HepG2 (cell line): ENCODE results near the gene TTLL11. TPM values are rescaled to one million over a fixed set of nuclear protein-coding genes. Genes with fewer than 3 reads are reported as not detected.

Source experiments
- ATAC-seq: fragments of 200-7000 bp; cut with Tn5 transposase; 3 replicates; pipeline ENCODE4 v1.9.1; 2020; ENCODE audit warnings: mild to moderate bottlenecking, moderate library complexity
- BruUV-seq: library from RNA; stranded (reverse); fragments of 400-500 nt; replicated peaks from 2 replicates; lab custom pipeline; 2021; lab: Mats Ljungman, UMichigan
- CTCF ChIA-PET: fragments of 300-600 bp; formaldehyde crosslinking; extraction: SDS; loops from one replicate; lab custom pipeline; 2021; ENCODE audit warnings: low total read pairs, inconsistent platforms, low intra/inter-chr PET ratio; lab: Yijun Ruan, JAX
- POLR2A ChIA-PET: fragments of 350-600 bp; sonication (Branson Sonifier 250); formaldehyde crosslinking; loops from one replicate; lab custom pipeline; 2020; ENCODE audit warnings: antibody characterized with exemption, inconsistent platforms; lab: Yijun Ruan, JAX
- DNase-seq: peaks from one replicate; pipeline ENCODE4 v3.0.0-alpha.2; 2015; ENCODE audit warnings: low spot score
- FAIRE-seq: peaks from 3 replicates; lab custom pipeline; 2011; peaks lifted over from hg19 to GRCh38; lab: Jason Lieb, UNC
- H2AFZ ChIP-seq: one replicate; pipeline ENCODE4 v1.6.1; 2011; ENCODE audit warnings: low read length, inconsistent platforms
- H3K27ac ChIP-seq: fragments of 300-600 bp; 3 replicates; pipeline ENCODE4 v1.8.0; 2011; ENCODE audit warnings: mixed run types, mild to moderate bottlenecking, mixed read lengths, low read length, inconsistent platforms; ENCODE audit not compliant: insufficient read depth; ENCODE audit errors: extremely low read length
- H3K27me3 ChIP-seq, 2 experiments: fragments of 200-600 bp in 1 of 2; 2 replicates in 1 of 2; 3 replicates in 1 of 2; pipeline versions ENCODE4 v1.6.0 to v1.8.0; 2011; ENCODE audit warnings: low read length in 2 of 2, mild to moderate bottlenecking in 2 of 2, moderate library complexity in 2 of 2, inconsistent platforms in 1 of 2; ENCODE audit not compliant: insufficient read depth in 2 of 2, control insufficient read depth in 1 of 2
- H3K36me3 ChIP-seq, 2 experiments: fragments of 200-600 bp in 1 of 2; replicated peaks in 1 of 2; 2 replicates in 1 of 2; 3 replicates in 1 of 2; pipeline versions ENCODE4 v1.5.1 to v1.8.0; 2011; ENCODE audit warnings: low read length in 2 of 2, inconsistent platforms in 1 of 2; ENCODE audit not compliant: insufficient read depth in 2 of 2, control insufficient read depth in 1 of 2
- H3K4me1 ChIP-seq: 2 replicates; pipeline ENCODE4 v1.5.1; 2012; ENCODE audit warnings: low read length, inconsistent platforms; ENCODE audit not compliant: insufficient read depth
- H3K4me2 ChIP-seq: 2 replicates; pipeline ENCODE4 v1.6.0; 2011; ENCODE audit warnings: low read depth, low read length, inconsistent platforms
- H3K4me3 ChIP-seq, 3 experiments: fragments of 200-600 bp in 1 of 3; sonication (generic), shearing (Covaris generic) in 1 of 3; replicated peaks in 1 of 3; 2 replicates each; pipeline ENCODE4 v1.5.1; 2011 to 2016; ENCODE audit warnings: low read length in 3 of 3, inconsistent platforms in 2 of 3, low read depth in 2 of 3, mild to moderate bottlenecking in 2 of 3, control low read depth in 1 of 3, mixed read lengths in 1 of 3; ENCODE audit not compliant: insufficient read depth in 1 of 3
- H3K79me2 ChIP-seq: one replicate; pipeline ENCODE4 v1.6.1; 2011; ENCODE audit warnings: low read length, inconsistent platforms; ENCODE audit not compliant: insufficient read depth
- H3K9ac ChIP-seq: 2 replicates; pipeline ENCODE4 v1.6.0; 2011; ENCODE audit warnings: mild to moderate bottlenecking, low read depth, low read length, inconsistent platforms; ENCODE audit not compliant: insufficient read depth
- H3K9me3 ChIP-seq: 2 replicates; pipeline ENCODE4 v1.5.1; 2012; ENCODE audit warnings: mild to moderate bottlenecking, low read length
- H4K20me1 ChIP-seq: 2 replicates; pipeline ENCODE4 v1.6.0; 2011; ENCODE audit warnings: inconsistent platforms, mild to moderate bottlenecking, low read length, moderate library complexity; ENCODE audit not compliant: insufficient read depth
- BCL6 ChIP-seq: IDR thresholded peaks from 2 replicates; pipeline ENCODE4 v1.6.1; 2016; ENCODE audit warnings: missing genetic modification reagents, missing compliant biosample characterization
- FOXK2 ChIP-seq: fragments of 450-650 bp; IDR thresholded peaks from 2 replicates; pipeline ENCODE4 v1.6.1; 2016
- HNF4G ChIP-seq, 2 experiments: sonication (generic) in 1 of 2; formaldehyde crosslinking in 1 of 2; IDR thresholded peaks; 2 replicates each; pipeline versions ENCODE4 v1.4.0 to v1.6.1; 2011 to 2020; ENCODE audit warnings: borderline replicate concordance in 2 of 2, low read depth in 2 of 2, mild to moderate bottlenecking in 2 of 2, low read length in 1 of 2, missing genetic modification reagents in 1 of 2, moderate library complexity in 1 of 2
- IKZF5 ChIP-seq: IDR thresholded peaks from 2 replicates; pipeline ENCODE4 v1.6.1; 2018; ENCODE audit warnings: missing genetic modification reagents, mild to moderate bottlenecking, missing compliant biosample characterization
- NCOR1 ChIP-seq: fragments of 200-600 bp; sonication (generic); IDR thresholded peaks from 2 replicates; pipeline ENCODE4 v1.7.0; 2017; ENCODE audit warnings: antibody characterized with exemption, low read length, borderline replicate concordance
- NR1H2 ChIP-seq: sonication (generic); formaldehyde crosslinking; IDR thresholded peaks from 2 replicates; pipeline ENCODE4 v1.8.1; 2022; ENCODE audit warnings: low read depth, missing genetic modification reagents, borderline replicate concordance
- RFXANK ChIP-seq: IDR thresholded peaks from 2 replicates; pipeline ENCODE4 v1.6.1; 2016
- SAFB2 ChIP-seq: sonication (generic); formaldehyde crosslinking; IDR thresholded peaks from 2 replicates; pipeline ENCODE4 v1.5.1; 2020; ENCODE audit warnings: missing genetic modification reagents, low read depth, mild to moderate bottlenecking, borderline replicate concordance
- SIN3A ChIP-seq: IDR thresholded peaks from 2 replicates; pipeline ENCODE4 v1.6.1; 2011; ENCODE audit warnings: low read depth, mild to moderate bottlenecking, control low read depth, low read length, borderline replicate concordance
- SNAPC5 ChIP-seq: sonication (generic); formaldehyde crosslinking; IDR thresholded peaks from 2 replicates; pipeline ENCODE4 v1.8.1; 2023; ENCODE audit warnings: mild to moderate bottlenecking, missing genetic modification reagents, borderline replicate concordance
- ZNF441 ChIP-seq: sonication (generic); formaldehyde crosslinking; IDR thresholded peaks from 2 replicates; pipeline ENCODE4 v1.7.0; 2021; ENCODE audit warnings: missing genetic modification reagents, borderline replicate concordance
- ZNF569 ChIP-seq: sonication (generic); formaldehyde crosslinking; IDR thresholded peaks from 2 replicates; pipeline ENCODE4 v1.5.0; 2020; ENCODE audit warnings: mild to moderate bottlenecking, missing genetic modification reagents, moderate library complexity, borderline replicate concordance
- ZNF570 ChIP-seq: sonication (generic); formaldehyde crosslinking; IDR thresholded peaks from 2 replicates; pipeline ENCODE4 v1.4.0; 2020; ENCODE audit warnings: mild to moderate bottlenecking, missing genetic modification reagents, borderline replicate concordance
- WGBS: methylation state at CpG from one replicate; pipeline ENCODE4 v1.1.6; 2017; ENCODE audit warnings: low lambda C conversion rate; 5-methylcytosine and 5-hydroxymethylcytosine counted together
- in situ Hi-C: cut with HindIII; loops from 2 replicates; pipeline ENCODE4 v1.10.0; 2017; ENCODE audit warnings: low pct_unique_long_range_greater_than_20kb; ENCODE audit not compliant: extremely low pct_ligation_motif_present
- intact Hi-C: fragments of 100-400 bp; cut with micrococcal nuclease; formaldehyde crosslinking; loops from one replicate; pipeline ENCODE4 v1.10.0; 2022; ENCODE audit not compliant: unreplicated experiment
- polyA plus RNA-seq, 8 experiments: library from polyadenylated mRNA; depleted of rRNA in 3 of 8; stranded (reverse) in 7 of 8; unstranded in 1 of 8; fragments of >200 nt; fragmentation: Illumina TruSeq in 4 of 8; extraction: Trizol in 4 of 8; gene quantifications; 2 replicates each; pipeline versions ENCODE4 v1.2.1 to v1.2.3, GENCODE V29; 2011 to 2016; ENCODE audit warnings: low read depth in 4 of 8, missing spikeins in 1 of 8, mixed read lengths in 1 of 8; ENCODE audit not compliant: insufficient read depth in 1 of 8
- total RNA-seq, 5 experiments: library from RNA; depleted of rRNA; stranded (reverse); fragments of >200 nt; fragmentation: Illumina TruSeq; extraction: Trizol; gene quantifications; 2 replicates each; pipeline ENCODE4 v1.2.3, GENCODE V29; 2016; ENCODE audit warnings: low read depth in 1 of 5

TTLL11 gene
- total and polyA plus RNA-seq, 2 of the 13 experiments (the other 11 are each of a cell fraction or from before 2014, with no cell fraction given): 4.5 to 5.2 TPM

GRCh38 chr9:122060481-122060880, 32.6 kb downstream of the TTLL11 start:
- Histone ChIP-seq H2AFZ (no peak overlapping the region), H3K4me1 (no peaks in the 10 kb centered on the region), H3K9me3 (no peaks in the 10 kb centered on the region), H3K4me3 (no peak overlapping the region)
- BruUV-seq: no TSS peak
- TF ChIP-seq BCL6 (no peak), RFXANK (CRISPR knock-in tag) (no peak), ZNF441 (CRISPR knock-in tag) (no peak)
- TF ChIP-seq, all 625 proteins: peak for 0
- H3K9ac ChIP-seq: no peak overlapping the region
- WGBS: 96% methylated on average over 4 of the region's 4 CpGs
- ChIA-PET CTCF (no interaction called here), POLR2A (no interaction called here)
- no peaks in the 10 kb centered on the region; a peak in 1 of 5 replicates for H3K36me3 ChIP-seq
- H3K4me2 ChIP-seq: no peak overlapping the region
- DNase-seq (no peak), ATAC-seq (no peak), FAIRE-seq (no peak)
- in situ Hi-C loops: no loop called here
- no peaks in the 10 kb centered on the region for H4K20me1 ChIP-seq
- no peaks in the 10 kb centered on the region for H3K27me3 ChIP-seq
- H3K27ac ChIP-seq: no peak overlapping the region
- intact Hi-C loops: no loop called here
- no peaks in the 10 kb centered on the region for H3K79me2 ChIP-seq

GRCh38 chr9:122059955-122060324, 33.2 kb downstream of the TTLL11 start:
- POLR2A ChIA-PET: no interaction called here
- TF ChIP-seq NCOR1 (no peak), FOXK2 (no peak), IKZF5 (no peak), SIN3A (no peak), ZNF569 (CRISPR knock-in tag) (no peak), NR1H2 (CRISPR knock-in tag) (no peak), SAFB2 (no peak), HNF4G (IDR thresholded peaks at IDR 0.05; ENCODE audit: borderline replicate concordance, low read depth, low read length) (no peak), HNF4G (CRISPR knock-in tag; IDR thresholded peaks at IDR 0.05; ENCODE audit: borderline replicate concordance, low read depth) (no peak), ZNF570 (no peak), SNAPC5 (CRISPR knock-in tag) (no peak)
- TF ChIP-seq, all 625 proteins: peak for 0
- intact Hi-C loops: no loop called here
- Histone ChIP-seq H4K20me1 (no peaks in the 10 kb centered on the region), H3K27ac (no peak overlapping the region), H3K4me3 (no peak overlapping the region), H2AFZ (no peak overlapping the region), H3K79me2 (no peaks in the 10 kb centered on the region), H3K4me2 (no peak overlapping the region), H3K9ac (no peak overlapping the region), H3K9me3 (no peaks in the 10 kb centered on the region), H3K4me1 (no peaks in the 10 kb centered on the region), H3K27me3 (no peaks in the 10 kb centered on the region), H3K36me3 (no peaks in the 10 kb centered on the region; a peak in 1 of 5 replicates)
- 94% methylated on average over 1 of the region's 1 CpG for WGBS
- no peak for FAIRE-seq
- in situ Hi-C loops: no loop called here
- DNase-seq: no peak
- BruUV-seq: no TSS peak
- CTCF ChIA-PET: no interaction called here
- ATAC-seq: no peak
